H9 (cell line): ENCODE measurements around the gene RAMP3. TPM values are rescaled to one million over a fixed set of nuclear protein-coding genes. Genes with fewer than 3 reads are reported as not detected.

Experiments
- DNase-seq: peaks from one replicate; pipeline ENCODE4 v3.0.0-alpha.2; 2017
- H2AFZ ChIP-seq: one replicate; pipeline ENCODE4 v1.6.1; 2013; ENCODE audit warnings: mild to moderate bottlenecking, low read length, control low read depth, moderate library complexity
- H2AK5ac ChIP-seq: 2 replicates; pipeline ENCODE4 v1.6.1; 2013; ENCODE audit warnings: low read length, control low read depth, mixed read lengths; ENCODE audit not compliant: insufficient read length
- H2BK120ac ChIP-seq: one replicate; pipeline ENCODE4 v1.6.1; 2013; ENCODE audit warnings: low read depth, mild to moderate bottlenecking, low read length, control low read depth, inconsistent platforms; ENCODE audit not compliant: poor library complexity, severe bottlenecking
- H2BK12ac ChIP-seq: 2 replicates; pipeline ENCODE4 v1.6.1; 2013; ENCODE audit warnings: low read length, control low read depth, mixed read lengths, low read depth; ENCODE audit not compliant: insufficient read length
- H2BK15ac ChIP-seq: 2 replicates; pipeline ENCODE4 v1.6.1; 2013; ENCODE audit warnings: low read depth, low read length, control low read depth
- H2BK20ac ChIP-seq: one replicate; pipeline ENCODE4 v1.6.1; 2013; ENCODE audit warnings: low read depth, mild to moderate bottlenecking, low read length, control low read depth, inconsistent platforms; ENCODE audit not compliant: poor library complexity, severe bottlenecking
- H2BK5ac ChIP-seq: 2 replicates; pipeline ENCODE4 v1.6.1; 2013; ENCODE audit warnings: low read length, control low read depth, mixed read lengths; ENCODE audit not compliant: insufficient read length
- H3K14ac ChIP-seq: 2 replicates; pipeline ENCODE4 v1.6.1; 2013; ENCODE audit warnings: low read length, control low read depth; ENCODE audit not compliant: insufficient read depth
- H3K18ac ChIP-seq: 2 replicates; pipeline ENCODE4 v1.6.1; 2013; ENCODE audit warnings: low read depth, mild to moderate bottlenecking, mixed read lengths, low read length, control low read depth; ENCODE audit not compliant: insufficient read length
- H3K23ac ChIP-seq: 2 replicates; pipeline ENCODE4 v1.6.1; 2013; ENCODE audit warnings: low read length, control low read depth, mixed read lengths, low read depth; ENCODE audit not compliant: insufficient read length
- H3K23me2 ChIP-seq: 2 replicates; pipeline ENCODE4 v1.6.1; 2013; ENCODE audit warnings: low read depth, mild to moderate bottlenecking, mixed read lengths, low read length, control low read depth; ENCODE audit not compliant: insufficient read length, poor library complexity, severe bottlenecking
- H3K27ac ChIP-seq: 2 replicates; pipeline ENCODE4 v1.5.1; 2013; ENCODE audit warnings: low read length, control low read depth, mixed read lengths, low read depth; ENCODE audit not compliant: insufficient read length
- H3K27me3 ChIP-seq: 2 replicates; pipeline ENCODE4 v1.6.1; 2013; ENCODE audit warnings: low read length, control low read depth, inconsistent platforms; ENCODE audit not compliant: insufficient read depth
- H3K4ac ChIP-seq: 2 replicates; pipeline ENCODE4 v1.6.1; 2013; ENCODE audit warnings: low read depth, mild to moderate bottlenecking, control low read depth, inconsistent platforms, low read length, moderate library complexity
- H3K4me1 ChIP-seq: 2 replicates; pipeline ENCODE4 v1.6.1; 2013; ENCODE audit warnings: low read length, control low read depth, inconsistent platforms; ENCODE audit not compliant: insufficient read depth
- H3K4me2 ChIP-seq: 2 replicates; pipeline ENCODE4 v1.6.1; 2013; ENCODE audit warnings: low read length, control low read depth, mixed read lengths; ENCODE audit not compliant: insufficient read length, insufficient read depth
- H3K56ac ChIP-seq: 2 replicates; pipeline ENCODE4 v1.6.1; 2013; ENCODE audit warnings: low read depth, mild to moderate bottlenecking, mixed read lengths, low read length, control low read depth; ENCODE audit not compliant: insufficient read length
- H3K79me1 ChIP-seq: 2 replicates; pipeline ENCODE4 v1.6.1; 2013; ENCODE audit warnings: low read depth, mild to moderate bottlenecking, moderate library complexity, low read length, control low read depth, inconsistent platforms; ENCODE audit not compliant: insufficient read depth, poor library complexity, severe bottlenecking
- H3K79me2 ChIP-seq: 2 replicates; pipeline ENCODE4 v1.6.1; 2013; ENCODE audit warnings: low read length, control low read depth, inconsistent platforms; ENCODE audit not compliant: insufficient read depth
- H3K9ac ChIP-seq: 2 replicates; pipeline ENCODE4 v1.6.1; 2013; ENCODE audit warnings: low read length, control low read depth, mixed read lengths; ENCODE audit not compliant: insufficient read length; ENCODE audit errors: extremely low read depth
- H3K9me3 ChIP-seq: one replicate; pipeline ENCODE4 v1.6.1; 2013; ENCODE audit warnings: low read depth, low read length, inconsistent platforms; ENCODE audit not compliant: control insufficient read depth
- H3T11ph ChIP-seq: one replicate; pipeline ENCODE4 v1.6.1; 2013; ENCODE audit warnings: mild to moderate bottlenecking, low read length, control low read depth, inconsistent platforms
- H4K20me1 ChIP-seq: one replicate; pipeline ENCODE4 v1.6.1; 2013; ENCODE audit not compliant: control insufficient read depth, insufficient read length, insufficient read depth
- H4K5ac ChIP-seq: 2 replicates; pipeline ENCODE4 v1.6.1; 2013; ENCODE audit warnings: low read depth, mild to moderate bottlenecking, mixed read lengths, low read length, control low read depth; ENCODE audit not compliant: insufficient read length
- H4K8ac ChIP-seq: replicated peaks from 2 replicates; pipeline ENCODE4 v1.6.1; 2013; ENCODE audit warnings: low read length, control low read depth, mixed read lengths, low read depth; ENCODE audit not compliant: insufficient read length
- H4K91ac ChIP-seq: 2 replicates; pipeline ENCODE4 v1.6.1; 2013; ENCODE audit warnings: low read depth, mild to moderate bottlenecking, moderate library complexity, mixed read lengths, low read length, control low read depth; ENCODE audit not compliant: insufficient read length
- H3K27ac Mint-ChIP-seq, 3 experiments: 2 replicates in 2 of 3; 3 replicates in 1 of 3; pipeline ENCODE4 v1.8.0; 2020 to 2021; ENCODE audit warnings: mixed read lengths in 3 of 3, mild to moderate bottlenecking in 1 of 3, moderate library complexity in 1 of 3
- H3K27me3 Mint-ChIP-seq: 2 replicates; pipeline ENCODE4 v1.8.0; 2021; ENCODE audit warnings: low read depth, mild to moderate bottlenecking, moderate library complexity, mixed read lengths
- H3K36me3 Mint-ChIP-seq, 3 experiments: 2 replicates in 2 of 3; 3 replicates in 1 of 3; pipeline ENCODE4 v1.8.0; 2020 to 2021; ENCODE audit warnings: low read depth in 3 of 3, mixed read lengths in 3 of 3; ENCODE audit not compliant: insufficient read depth in 1 of 3
- H3K4me1 Mint-ChIP-seq, 2 experiments: 2 replicates each; pipeline ENCODE4 v1.8.0; 2020; ENCODE audit warnings: mixed read lengths in 2 of 2
- H3K4me3 Mint-ChIP-seq, 2 experiments: 2 replicates in 1 of 2; 3 replicates in 1 of 2; pipeline ENCODE4 v1.8.0; 2020 to 2021; ENCODE audit warnings: mild to moderate bottlenecking in 2 of 2, mixed read lengths in 2 of 2, moderate library complexity in 1 of 2
- H3K9me3 Mint-ChIP-seq, 2 experiments: 2 replicates in 1 of 2; 3 replicates in 1 of 2; pipeline ENCODE4 v1.8.0; 2020; ENCODE audit warnings: mild to moderate bottlenecking in 2 of 2, mixed read lengths in 2 of 2, moderate library complexity in 1 of 2
- WGBS: extraction: QIAGEN DNeasy Blood & Tissue Kit; methylation state at CpG from one replicate; pipeline ENCODE4 v1.1.7; 2013; ENCODE audit warnings: missing lambda C conversion rate, low lambda C conversion rate, mixed read lengths; ENCODE audit not compliant: insufficient read length; ENCODE audit errors: extremely low coverage; 5-methylcytosine and 5-hydroxymethylcytosine counted together
- total RNA-seq: library from RNA; stranded (reverse); gene quantifications from 2 replicates; pipeline ENCODE4 v1.2.1, GENCODE V29; 2021
- TF ChIP-seq, protein P1 (sequence below): fragments of 200-600 bp; sonication (generic); conservative IDR thresholded peaks from 3 replicates; pipeline ENCODE4 v1.8.0; 2021; ENCODE audit warnings: antibody characterized with exemption, mild to moderate bottlenecking

RAMP3 gene
- total RNA-seq, 1 experiment from 2014 or later = 0.63 TPM

DNA sequence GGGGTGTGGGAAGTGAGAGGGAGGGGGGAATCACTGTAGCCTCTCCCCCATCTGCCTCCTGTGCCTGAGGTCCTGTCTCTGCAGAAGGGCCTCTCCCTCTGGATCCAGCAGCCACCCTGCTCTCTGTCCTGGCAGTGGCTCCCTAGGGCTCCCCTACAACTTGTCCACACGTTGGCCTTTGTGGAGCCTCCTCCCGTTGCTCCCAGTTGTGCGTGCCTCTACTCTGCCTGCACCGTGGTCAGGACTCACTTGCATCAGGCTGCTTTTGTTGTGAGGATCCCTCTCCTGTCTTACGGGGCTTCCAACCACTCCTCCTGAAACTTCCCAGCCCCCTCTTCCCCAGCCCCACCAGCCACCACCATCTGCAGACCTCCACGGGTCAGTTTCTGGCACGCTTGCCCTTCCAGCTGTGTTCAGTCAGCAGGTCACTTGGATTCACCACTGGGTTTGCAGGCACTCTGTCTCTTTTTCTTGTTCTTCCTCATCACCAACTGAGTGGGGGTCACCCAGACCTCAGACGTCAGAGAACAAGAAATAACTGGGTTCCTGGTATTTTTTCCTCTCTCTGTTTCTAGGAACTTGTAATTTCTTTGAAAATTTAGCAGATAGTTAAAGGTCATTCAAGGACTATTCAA, 62.3 kb downstream of the RAMP3 start:
- no peak overlapping the region for H3T11ph ChIP-seq
- no peak overlapping the region for H2BK120ac ChIP-seq
- no peaks in the 10 kb centered on the region for H3K4me1 ChIP-seq
- no peaks in the 10 kb centered on the region for H3K79me1 ChIP-seq
- no peak overlapping the region for H3K4me2 ChIP-seq
- no peak overlapping the region for H2BK12ac ChIP-seq
- no peaks in the 10 kb centered on the region for H3K9me3 ChIP-seq
- Mint-ChIP-seq H3K36me3 (no peaks in the 10 kb centered on the region), H3K27ac (peak overlapping the region in 2 of 3 experiments; percentile 19 to 61; a peak in 4 of 7 replicates), H3K4me3 (no peak overlapping the region), H3K4me1 (peaks cover 12 to 29% of the 10 kb centered on the region in 2 experiments), H3K27me3 (peaks cover 17% of the 10 kb centered on the region), H3K9me3 (no peaks in the 10 kb centered on the region)
- no peak overlapping the region for H2AFZ ChIP-seq
- no peak overlapping the region for H2BK20ac ChIP-seq
- H3K79me2 ChIP-seq = no peaks in the 10 kb centered on the region
- H2BK15ac ChIP-seq = no peak overlapping the region
- no peak overlapping the region for H3K4ac ChIP-seq
- no peak for DNase-seq
- H3K9ac ChIP-seq = no peak overlapping the region
- H3K23me2 ChIP-seq = no peaks in the 10 kb centered on the region
- H3K23ac ChIP-seq = no peak overlapping the region
- H4K91ac ChIP-seq = no peak overlapping the region
- no peak overlapping the region for H3K14ac ChIP-seq
- H3K27me3 ChIP-seq = no peaks in the 10 kb centered on the region; the same call in 1 of the 2 replicates
- no peaks in the 10 kb centered on the region for H4K20me1 ChIP-seq
- WGBS = no CpG with 5 or more reads among the region's 8 CpGs
- H3K56ac ChIP-seq = no peak overlapping the region
- no peak overlapping the region for H4K8ac ChIP-seq
- no peak overlapping the region for H3K27ac ChIP-seq
- TF ChIP-seq, protein P1, sequence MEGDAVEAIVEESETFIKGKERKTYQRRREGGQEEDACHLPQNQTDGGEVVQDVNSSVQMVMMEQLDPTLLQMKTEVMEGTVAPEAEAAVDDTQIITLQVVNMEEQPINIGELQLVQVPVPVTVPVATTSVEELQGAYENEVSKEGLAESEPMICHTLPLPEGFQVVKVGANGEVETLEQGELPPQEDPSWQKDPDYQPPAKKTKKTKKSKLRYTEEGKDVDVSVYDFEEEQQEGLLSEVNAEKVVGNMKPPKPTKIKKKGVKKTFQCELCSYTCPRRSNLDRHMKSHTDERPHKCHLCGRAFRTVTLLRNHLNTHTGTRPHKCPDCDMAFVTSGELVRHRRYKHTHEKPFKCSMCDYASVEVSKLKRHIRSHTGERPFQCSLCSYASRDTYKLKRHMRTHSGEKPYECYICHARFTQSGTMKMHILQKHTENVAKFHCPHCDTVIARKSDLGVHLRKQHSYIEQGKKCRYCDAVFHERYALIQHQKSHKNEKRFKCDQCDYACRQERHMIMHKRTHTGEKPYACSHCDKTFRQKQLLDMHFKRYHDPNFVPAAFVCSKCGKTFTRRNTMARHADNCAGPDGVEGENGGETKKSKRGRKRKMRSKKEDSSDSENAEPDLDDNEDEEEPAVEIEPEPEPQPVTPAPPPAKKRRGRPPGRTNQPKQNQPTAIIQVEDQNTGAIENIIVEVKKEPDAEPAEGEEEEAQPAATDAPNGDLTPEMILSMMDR = no peak
- no peak overlapping the region for H3K18ac ChIP-seq
- no peak overlapping the region for H2BK5ac ChIP-seq
- H4K5ac ChIP-seq = no peak overlapping the region
- H2AK5ac ChIP-seq = no peak overlapping the region
